HCT116 (cell line): ENCODE measurements around the gene SPTLC3. TPM values are rescaled to one million over a fixed set of nuclear protein-coding genes. Genes with fewer than 3 reads are reported as not detected.

Source experiments
- ATAC-seq: fragments of 200-7000 bp; cut with Tn5 transposase; 2 replicates; pipeline ENCODE4 v1.9.1; 2020; ENCODE audit warnings: mild to moderate bottlenecking, moderate library complexity
- BruUV-seq: library from RNA; stranded (reverse); fragments of 400-500 nt; replicated peaks from 2 replicates; lab custom pipeline; 2021; lab: Mats Ljungman, UMichigan
- CTCF ChIA-PET: fragments of 300-600 bp; sonication (Branson Sonifier 250); formaldehyde crosslinking; loops from one replicate; lab custom pipeline; 2021; ENCODE audit warnings: antibody characterized with exemption; lab: Charles Lee
- POLR2A ChIA-PET: fragments of 300-600, 350-600 bp; sonication (Branson Sonifier 250); formaldehyde crosslinking; loops from one replicate; lab custom pipeline; 2021; ENCODE audit warnings: antibody characterized with exemption; lab: Charles Lee
- RAD21 ChIA-PET, 2 experiments: fragments of 300-600 bp; sonication (Branson Sonifier 250); formaldehyde crosslinking; loops; one replicate each; lab custom pipeline; 2023; ENCODE audit warnings: low total read pairs in 2 of 2; ENCODE audit not compliant: uncharacterized antibody in 2 of 2, unreplicated experiment in 2 of 2, low non-redundant PET in 1 of 2; lab: Charles Lee
- DNase-seq: peaks from one replicate; pipeline ENCODE4 v3.0.0-alpha.2; 2010; ENCODE audit warnings: low read depth, low spot score
- H2AFZ ChIP-seq: fragments of 200-600 bp; shearing (Covaris generic), sonication (generic); 2 replicates; pipeline ENCODE4 v1.6.1; 2017; ENCODE audit warnings: low read depth, mixed run types, mixed read lengths, antibody characterized with exemption, low read length; ENCODE audit not compliant: poor library complexity, severe bottlenecking
- H3K27ac ChIP-seq: 2 replicates; pipeline ENCODE4 v1.5.1; 2012; ENCODE audit warnings: low read depth, low read length
- H3K27me3 ChIP-seq: fragments of 200-600 bp; sonication (generic); 2 replicates; pipeline ENCODE4 v1.6.1; 2016; ENCODE audit warnings: mixed run types, low read length, mixed read lengths; ENCODE audit not compliant: insufficient read depth
- H3K36me3 ChIP-seq, 2 experiments: fragments of 200-500 bp in 1 of 2; fragments of 200-600 bp in 1 of 2; sonication (Bioruptor generic) in 1 of 2; sonication (generic) in 1 of 2; 2 replicates each; pipeline versions ENCODE4 v1.5.1 to v1.6.1; 2014 to 2016; ENCODE audit warnings: low read length in 2 of 2, inconsistent platforms in 1 of 2, mixed read lengths in 1 of 2, mixed run types in 1 of 2; ENCODE audit not compliant: insufficient read depth in 2 of 2, control insufficient read depth in 1 of 2
- H3K4me1 ChIP-seq, 2 experiments: fragments of 200-600 bp in 1 of 2; sonication (generic) in 1 of 2; 2 replicates each; pipeline versions ENCODE4 v1.5.1 to v1.6.1; 2012 to 2017; ENCODE audit warnings: low read length in 2 of 2, inconsistent platforms in 1 of 2, mild to moderate bottlenecking in 1 of 2, mixed read lengths in 1 of 2, mixed run types in 1 of 2, moderate library complexity in 1 of 2; ENCODE audit not compliant: insufficient read depth in 2 of 2, control insufficient read depth in 1 of 2
- H3K4me2 ChIP-seq: fragments of 200-600 bp; sonication (generic); 2 replicates; pipeline ENCODE4 v1.6.1; 2017; ENCODE audit warnings: mixed run types, low read length, mixed read lengths
- H3K4me3 ChIP-seq, 2 experiments: fragments of 200-600 bp in 1 of 2; sonication (generic) in 1 of 2; replicated peaks in 1 of 2; 2 replicates each; pipeline ENCODE4 v1.5.1; 2011 to 2016; ENCODE audit warnings: low read length in 2 of 2, control low read depth in 1 of 2, low read depth in 1 of 2, mild to moderate bottlenecking in 1 of 2, mixed read lengths in 1 of 2, mixed run types in 1 of 2
- H3K79me2 ChIP-seq: fragments of 200-600 bp; sonication (generic); 2 replicates; pipeline ENCODE4 v1.6.1; 2017; ENCODE audit warnings: mild to moderate bottlenecking, mixed run types, low read length, moderate library complexity, mixed read lengths; ENCODE audit not compliant: insufficient read depth
- H3K9ac ChIP-seq: fragments of 200-600 bp; sonication (generic); 2 replicates; pipeline ENCODE4 v1.6.1; 2016; ENCODE audit warnings: low read length, mixed read lengths
- H3K9me2 ChIP-seq: fragments of 200-600 bp; sonication (generic), shearing (Covaris generic); 2 replicates; pipeline ENCODE4 v1.6.1; 2017; ENCODE audit warnings: mixed run types, mild to moderate bottlenecking, moderate library complexity; ENCODE audit not compliant: insufficient read depth
- H3K9me3 ChIP-seq, 2 experiments: fragments of 200-500 bp in 1 of 2; fragments of 200-600 bp in 1 of 2; sonication (Bioruptor generic) in 1 of 2; sonication (generic) in 1 of 2; 2 replicates each; pipeline ENCODE4 v1.6.1; 2014 to 2017; ENCODE audit warnings: low read length in 2 of 2, mixed read lengths in 2 of 2, inconsistent platforms in 1 of 2, low read depth in 1 of 2, mild to moderate bottlenecking in 1 of 2, mixed run types in 1 of 2, moderate library complexity in 1 of 2; ENCODE audit not compliant: control insufficient read depth in 1 of 2, insufficient read depth in 1 of 2
- H4K20me1 ChIP-seq: fragments of 200-600 bp; sonication (generic), shearing (Covaris generic); 2 replicates; pipeline ENCODE4 v1.6.1; 2017; ENCODE audit warnings: mixed run types, mild to moderate bottlenecking, moderate library complexity; ENCODE audit not compliant: insufficient read depth
- CEBPB ChIP-seq: IDR thresholded peaks from 2 replicates; pipeline ENCODE4 v1.6.1; 2012; ENCODE audit warnings: low read depth
- ELF1 ChIP-seq: IDR thresholded peaks from 2 replicates; pipeline ENCODE4 v1.6.1; 2012; ENCODE audit warnings: low read depth, borderline replicate concordance
- EZH2phosphoT487 ChIP-seq: fragments of 200-600 bp; IDR thresholded peaks from 2 replicates; pipeline ENCODE4 v1.6.1; 2018; ENCODE audit warnings: antibody characterized with exemption, borderline replicate concordance
- POLR2AphosphoS5 ChIP-seq: IDR thresholded peaks from 2 replicates; pipeline ENCODE4 v1.6.1; 2011; ENCODE audit warnings: mild to moderate bottlenecking, low read depth, low read length, moderate library complexity
- RAD21 ChIP-seq: IDR thresholded peaks from 2 replicates; pipeline ENCODE4 v1.6.1; 2012; ENCODE audit warnings: low read depth, mild to moderate bottlenecking
- SIN3A ChIP-seq: IDR thresholded peaks from 2 replicates; pipeline ENCODE4 v1.6.1; 2012; ENCODE audit warnings: low read depth
- SP1 ChIP-seq: IDR thresholded peaks from 2 replicates; pipeline ENCODE4 v1.6.1; 2012; ENCODE audit warnings: low read depth
- SRF ChIP-seq: IDR thresholded peaks from 2 replicates; pipeline ENCODE4 v1.6.1; 2012; ENCODE audit warnings: low read depth
- YY1 ChIP-seq: IDR thresholded peaks from 2 replicates; pipeline ENCODE4 v1.6.1; 2011; ENCODE audit warnings: low read length, low read depth, moderate library complexity, mild to moderate bottlenecking; ENCODE audit not compliant: insufficient replicate concordance; ENCODE audit errors: extremely low read depth
- intact Hi-C: fragments of 100-400 bp; cut with micrococcal nuclease; formaldehyde crosslinking; loops from 2 replicates; pipeline ENCODE4 v1.10.0; 2022
- total RNA-seq: library from RNA; stranded (reverse); gene quantifications from one replicate; pipeline ENCODE4 v1.2.1, GENCODE V29; 2021; ENCODE audit not compliant: unreplicated experiment
- TF ChIP-seq, protein P1 (sequence below): IDR thresholded peaks from 2 replicates; pipeline ENCODE4 v1.6.1; 2012; ENCODE audit warnings: low read depth
- TF ChIP-seq, protein P2 (sequence below): IDR thresholded peaks from 2 replicates; pipeline ENCODE4 v1.6.1; 2012
- TF ChIP-seq, protein P3 (sequence below): IDR thresholded peaks from 2 replicates; pipeline ENCODE4 v1.6.1; 2011; ENCODE audit warnings: mild to moderate bottlenecking, low read length, moderate library complexity; ENCODE audit not compliant: insufficient replicate concordance; ENCODE audit errors: extremely low read depth

The SPTLC3 gene
- total RNA-seq, 1 experiment from 2014 or later, result not detected

DNA sequence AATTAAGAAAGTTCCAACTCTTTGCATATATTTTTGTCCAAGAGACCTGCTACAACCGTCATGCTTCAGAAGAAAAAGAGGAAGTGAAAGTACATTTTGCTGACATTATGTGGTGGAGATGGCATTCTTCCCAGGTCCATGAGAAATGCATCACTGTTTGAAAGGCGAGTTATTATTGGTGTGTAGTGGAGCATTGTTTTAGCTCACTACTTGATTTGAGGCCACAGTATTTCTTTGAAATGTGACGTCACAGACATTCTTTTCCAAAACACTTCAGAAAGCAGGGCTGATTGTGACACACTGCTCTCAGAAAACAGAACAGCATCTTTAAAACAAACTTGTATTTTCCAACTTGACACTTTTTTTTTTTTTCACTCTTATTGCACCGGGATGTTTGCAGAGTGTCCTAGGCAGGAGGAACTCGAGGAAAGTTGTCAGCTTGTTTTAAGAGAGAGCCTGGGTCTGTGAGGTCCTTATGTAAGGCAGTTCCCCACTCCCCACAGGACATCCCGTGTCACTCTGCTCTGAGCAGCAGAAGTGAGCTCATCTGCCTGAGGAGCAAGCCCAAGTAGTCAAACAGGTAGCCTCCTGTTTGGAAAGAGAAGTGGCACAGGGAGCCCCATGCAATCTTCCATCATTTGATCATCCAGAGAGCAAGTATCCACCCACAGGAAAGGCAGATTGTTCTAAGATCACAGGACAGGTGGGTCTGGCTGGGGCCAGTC lies 1.1 kb downstream of the SPTLC3 start:
- no peak overlapping the region for H3K27ac ChIP-seq
- H3K9ac ChIP-seq, result no peak overlapping the region
- no peak for DNase-seq
- ChIA-PET CTCF (no interaction called here), RAD21 (no interaction called here)
- no peaks in the 10 kb centered on the region for H3K79me2 ChIP-seq
- intact Hi-C loops, result no loop called here
- no peak overlapping the region for H3K4me2 ChIP-seq
- H3K27me3 ChIP-seq, result peaks cover 7% of the 10 kb centered on the region; the same call in 1 of the 2 replicates
- no peaks in the 10 kb centered on the region for H3K9me3 ChIP-seq
- H2AFZ ChIP-seq, result no peak overlapping the region
- no peak for TF ChIP-seq POLR2AphosphoS5
- TF ChIP-seq SIN3A, result no peak
- no peak for TF ChIP-seq YY1
- TF ChIP-seq, all 23 proteins: peak for 0
- no peaks in the 10 kb centered on the region for H4K20me1 ChIP-seq
- no peaks in the 10 kb centered on the region for H3K4me1 ChIP-seq
- no peaks in the 10 kb centered on the region for H3K36me3 ChIP-seq
- no peaks in the 10 kb centered on the region for H3K9me2 ChIP-seq
- BruUV-seq, result no TSS peak
- POLR2A ChIA-PET, result no interaction called here
- no peak overlapping the region for H3K4me3 ChIP-seq
- ATAC-seq, result no peak

DNA sequence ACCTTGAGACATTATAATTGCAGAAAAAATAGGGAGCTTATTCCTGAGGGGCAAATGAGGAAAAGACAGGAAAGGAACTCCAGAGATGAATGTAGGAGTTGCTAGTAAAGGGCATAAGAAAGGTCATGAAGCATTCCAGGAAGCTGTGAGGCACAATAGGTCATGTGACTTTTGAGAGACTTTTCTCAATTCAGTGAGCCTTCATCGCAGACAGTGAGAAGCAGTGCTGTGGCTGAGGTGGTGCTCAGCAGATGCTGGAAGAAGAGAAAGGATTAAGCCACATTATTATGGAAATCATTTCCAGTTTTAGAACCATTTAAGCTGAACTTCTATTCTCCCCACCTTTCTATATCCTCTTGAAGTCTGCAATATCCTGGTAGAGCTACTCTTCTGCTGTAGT lies 4.1 kb downstream of the SPTLC3 start:
- ChIA-PET RAD21 (no interaction called here), CTCF (no interaction called here), POLR2A (no interaction called here)
- Histone ChIP-seq H3K9me2 (no peaks in the 10 kb centered on the region), H3K9me3 (peaks cover 0 to 3% of the 10 kb centered on the region in 2 experiments; a peak in 1 of 4 replicates), H3K79me2 (no peaks in the 10 kb centered on the region), H2AFZ (no peak overlapping the region), H3K36me3 (no peaks in the 10 kb centered on the region), H3K4me1 (no peaks in the 10 kb centered on the region), H3K27me3 (peaks cover 3% of the 10 kb centered on the region; the same call in 1 of the 2 replicates), H4K20me1 (no peaks in the 10 kb centered on the region), H3K9ac (no peak overlapping the region), H3K4me2 (no peak overlapping the region), H3K27ac (no peak overlapping the region), H3K4me3 (no peak overlapping the region)
- DNase-seq, result no peak
- BruUV-seq, result no TSS peak
- no peak for ATAC-seq
- intact Hi-C loops, result no loop called here
- no peak for TF ChIP-seq RAD21
- TF ChIP-seq SRF, result no peak
- TF ChIP-seq EZH2phosphoT487, result no peak
- TF ChIP-seq CEBPB, result no peak
- no peak for TF ChIP-seq SP1
- TF ChIP-seq, protein P1, sequence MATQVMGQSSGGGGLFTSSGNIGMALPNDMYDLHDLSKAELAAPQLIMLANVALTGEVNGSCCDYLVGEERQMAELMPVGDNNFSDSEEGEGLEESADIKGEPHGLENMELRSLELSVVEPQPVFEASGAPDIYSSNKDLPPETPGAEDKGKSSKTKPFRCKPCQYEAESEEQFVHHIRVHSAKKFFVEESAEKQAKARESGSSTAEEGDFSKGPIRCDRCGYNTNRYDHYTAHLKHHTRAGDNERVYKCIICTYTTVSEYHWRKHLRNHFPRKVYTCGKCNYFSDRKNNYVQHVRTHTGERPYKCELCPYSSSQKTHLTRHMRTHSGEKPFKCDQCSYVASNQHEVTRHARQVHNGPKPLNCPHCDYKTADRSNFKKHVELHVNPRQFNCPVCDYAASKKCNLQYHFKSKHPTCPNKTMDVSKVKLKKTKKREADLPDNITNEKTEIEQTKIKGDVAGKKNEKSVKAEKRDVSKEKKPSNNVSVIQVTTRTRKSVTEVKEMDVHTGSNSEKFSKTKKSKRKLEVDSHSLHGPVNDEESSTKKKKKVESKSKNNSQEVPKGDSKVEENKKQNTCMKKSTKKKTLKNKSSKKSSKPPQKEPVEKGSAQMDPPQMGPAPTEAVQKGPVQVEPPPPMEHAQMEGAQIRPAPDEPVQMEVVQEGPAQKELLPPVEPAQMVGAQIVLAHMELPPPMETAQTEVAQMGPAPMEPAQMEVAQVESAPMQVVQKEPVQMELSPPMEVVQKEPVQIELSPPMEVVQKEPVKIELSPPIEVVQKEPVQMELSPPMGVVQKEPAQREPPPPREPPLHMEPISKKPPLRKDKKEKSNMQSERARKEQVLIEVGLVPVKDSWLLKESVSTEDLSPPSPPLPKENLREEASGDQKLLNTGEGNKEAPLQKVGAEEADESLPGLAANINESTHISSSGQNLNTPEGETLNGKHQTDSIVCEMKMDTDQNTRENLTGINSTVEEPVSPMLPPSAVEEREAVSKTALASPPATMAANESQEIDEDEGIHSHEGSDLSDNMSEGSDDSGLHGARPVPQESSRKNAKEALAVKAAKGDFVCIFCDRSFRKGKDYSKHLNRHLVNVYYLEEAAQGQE, result no peak
- TF ChIP-seq SIN3A, result no peak
- TF ChIP-seq, protein P2, sequence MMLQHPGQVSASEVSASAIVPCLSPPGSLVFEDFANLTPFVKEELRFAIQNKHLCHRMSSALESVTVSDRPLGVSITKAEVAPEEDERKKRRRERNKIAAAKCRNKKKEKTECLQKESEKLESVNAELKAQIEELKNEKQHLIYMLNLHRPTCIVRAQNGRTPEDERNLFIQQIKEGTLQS, result no peak
- no peak for TF ChIP-seq ELF1
- TF ChIP-seq, protein P3, sequence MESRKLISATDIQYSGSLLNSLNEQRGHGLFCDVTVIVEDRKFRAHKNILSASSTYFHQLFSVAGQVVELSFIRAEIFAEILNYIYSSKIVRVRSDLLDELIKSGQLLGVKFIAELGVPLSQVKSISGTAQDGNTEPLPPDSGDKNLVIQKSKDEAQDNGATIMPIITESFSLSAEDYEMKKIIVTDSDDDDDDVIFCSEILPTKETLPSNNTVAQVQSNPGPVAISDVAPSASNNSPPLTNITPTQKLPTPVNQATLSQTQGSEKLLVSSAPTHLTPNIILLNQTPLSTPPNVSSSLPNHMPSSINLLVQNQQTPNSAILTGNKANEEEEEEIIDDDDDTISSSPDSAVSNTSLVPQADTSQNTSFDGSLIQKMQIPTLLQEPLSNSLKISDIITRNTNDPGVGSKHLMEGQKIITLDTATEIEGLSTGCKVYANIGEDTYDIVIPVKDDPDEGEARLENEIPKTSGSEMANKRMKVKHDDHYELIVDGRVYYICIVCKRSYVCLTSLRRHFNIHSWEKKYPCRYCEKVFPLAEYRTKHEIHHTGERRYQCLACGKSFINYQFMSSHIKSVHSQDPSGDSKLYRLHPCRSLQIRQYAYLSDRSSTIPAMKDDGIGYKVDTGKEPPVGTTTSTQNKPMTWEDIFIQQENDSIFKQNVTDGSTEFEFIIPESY, result no peak
